ENCODE measurements around the gene POLR1E. TPM values are rescaled to one million over a fixed set of nuclear protein-coding genes. Genes with fewer than 3 reads are reported as not detected.

POLR1E gene
- total and polyA plus RNA-seq, 9 of the 15 experiments (the other 6 are each of a cell fraction or from before 2014, with no cell fraction given), result 18.9 to 102 (median 74.4) TPM

- TF ChIP-seq ZBTB40 (IDR thresholded peaks at IDR 0.05) (no peak), ZBTB40 (CRISPR knock-in tag; IDR thresholded peaks at IDR 0.05) (no peak), ETV1 (tag; conservative IDR thresholded peaks at IDR 0.05; ENCODE audit: low read depth) (no peak), TAF7 (tag; IDR thresholded peaks at IDR 0.05) (no peak), TARDBP (IDR thresholded peaks at IDR 0.05) (0 out of 2 replicates have a peak, but pooled peaks have one; percentile 22), SUPT5H (IDR thresholded peaks at IDR 0.05) (0 out of 2 replicates have a peak, but pooled peaks have one; percentile 86), GABPA (tag; conservative IDR thresholded peaks at IDR 0.05; ENCODE audit: low read depth) (no peak)
Measured at GRCh38 chr9:37466037-37466709, 19.6 kb upstream of the POLR1E start (continued).

All from K562 (cell line).